Stimulated activated CD4-positive, alpha-beta T cell treated with anti-CD3 and anti-CD28 coated beads, Interleukin-4, amount 100 ng/mL, for 1 hour (primary cell): Measurements from ENCODE around the gene USP54.
"Not testable (repeated sequence)": the region's sequence is repeated elsewhere in the genome, so short reads cannot be mapped to it uniquely, and the experiment has no call there.

Source experiments
- DNase-seq: peaks from one replicate; pipeline ENCODE4 v3.0.0-alpha.2; 2020

USP54 gene

DNA sequence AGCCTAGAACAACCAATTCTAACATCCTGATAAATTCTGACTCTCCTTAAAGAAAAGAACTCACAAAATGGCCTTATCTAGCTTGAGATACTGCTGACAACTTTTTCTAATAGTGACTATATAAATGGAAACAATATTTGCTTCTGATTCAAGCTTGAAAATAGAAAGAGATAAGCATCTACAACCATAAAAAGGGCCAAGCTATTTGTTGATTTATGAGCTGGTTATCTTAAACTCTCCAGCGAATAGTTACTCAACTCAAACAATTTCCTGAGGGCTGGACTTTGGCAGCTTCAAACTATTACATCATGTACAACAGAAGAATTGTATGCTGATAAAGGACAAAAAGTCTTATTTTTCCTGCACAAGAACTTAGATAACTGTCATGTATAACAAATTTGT, 4.6 kb downstream of the USP54 start:
- DNase-seq: no peak

DNA sequence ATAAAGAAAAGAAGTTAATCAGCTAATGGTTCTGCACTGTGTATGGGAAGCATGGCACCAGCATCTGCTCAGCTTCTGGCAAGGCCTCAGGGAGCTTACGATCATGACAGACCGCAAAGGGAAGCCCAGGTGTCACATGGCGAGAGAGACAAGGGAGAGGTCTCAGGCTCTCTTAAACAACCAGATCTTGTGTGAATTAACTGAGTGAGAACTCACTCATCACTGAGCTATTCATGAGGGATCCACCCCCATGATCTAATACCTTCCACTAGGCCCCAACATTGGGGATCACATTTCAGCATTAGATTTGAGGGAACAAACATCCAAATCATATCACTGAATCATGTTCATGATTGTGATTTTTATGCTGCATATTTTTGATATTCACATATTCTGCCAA, 5.8 kb downstream of the USP54 start:
- DNase-seq: no peak

DNA sequence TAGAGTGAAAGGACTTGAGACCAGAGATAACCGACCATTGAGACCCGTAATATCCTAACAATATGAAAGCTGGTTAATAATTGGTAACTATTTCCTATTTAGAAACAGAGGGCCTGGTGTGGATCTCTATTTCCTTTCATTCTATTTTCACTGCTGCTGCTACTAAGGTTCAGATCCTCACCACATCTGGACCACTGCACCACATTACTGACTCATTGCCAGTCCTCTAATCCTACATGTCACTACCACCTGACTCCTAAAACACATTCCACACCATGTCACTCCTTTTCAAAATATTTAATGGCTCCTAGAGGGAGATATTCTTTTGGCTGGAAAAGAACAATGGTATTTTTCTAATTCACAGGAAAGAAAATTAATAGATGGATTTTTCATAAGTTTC, 6.4 kb downstream of the USP54 start:
- no peak for DNase-seq

DNA sequence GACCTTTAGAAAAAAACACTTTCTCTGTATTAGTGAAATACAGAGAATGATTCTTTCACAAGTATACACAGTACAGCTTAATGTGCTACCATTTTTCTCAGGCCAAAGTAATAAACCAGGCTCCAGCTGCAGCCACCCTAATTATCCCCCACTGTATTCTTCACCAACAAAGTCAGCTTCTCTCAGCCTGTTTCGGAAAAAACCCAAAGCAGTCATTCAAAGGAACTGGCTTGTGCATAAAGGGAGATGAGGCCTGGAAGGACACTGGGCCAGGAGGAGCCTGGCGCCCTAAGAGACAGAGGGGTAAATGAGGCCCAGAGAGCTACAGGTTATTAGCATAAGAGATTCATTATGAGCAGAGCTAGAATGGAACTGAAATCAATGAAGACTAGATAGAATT, 9.2 kb downstream of the USP54 start:
- DNase-seq: no peak

DNA sequence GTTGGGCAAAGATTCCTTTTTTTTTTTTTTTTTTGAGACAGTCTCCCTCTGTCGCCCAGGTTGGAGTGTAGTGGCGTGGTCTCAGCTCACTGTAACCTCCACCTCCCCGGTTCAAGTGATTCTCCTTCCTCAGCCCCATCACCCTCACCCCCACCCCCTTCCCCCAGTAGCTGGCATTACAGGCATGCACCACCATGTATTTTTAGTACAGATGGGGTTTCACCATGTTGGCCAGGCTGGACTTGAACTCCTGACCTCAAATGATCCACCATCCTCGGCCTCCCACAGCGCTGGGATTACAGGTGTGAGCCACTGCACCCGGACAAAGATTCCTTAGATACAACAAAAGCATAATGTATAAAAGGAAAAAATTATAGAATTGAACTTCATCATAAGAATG, 12.2 kb downstream of the USP54 start:
- DNase-seq: not testable (repeated sequence)

DNA sequence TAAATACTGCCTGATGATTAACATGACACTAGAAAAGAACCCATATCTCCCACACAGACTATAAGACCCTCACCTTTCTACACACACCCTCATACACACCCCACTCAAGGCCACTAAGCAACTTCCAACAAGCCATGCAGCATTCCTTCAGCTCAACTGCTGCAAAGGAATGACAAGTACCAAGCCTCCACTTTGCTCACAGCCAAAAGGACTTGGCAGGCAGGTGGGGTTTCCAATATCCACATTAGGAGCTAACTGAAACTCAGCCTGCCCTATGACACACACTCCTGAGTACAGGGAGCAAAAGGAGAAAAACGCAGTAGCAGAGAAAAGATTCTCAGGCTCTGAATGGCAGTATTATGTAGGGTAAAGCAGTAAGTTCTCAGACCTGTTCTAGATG, 13.4 kb downstream of the USP54 start:
- no peak for DNase-seq

DNA sequence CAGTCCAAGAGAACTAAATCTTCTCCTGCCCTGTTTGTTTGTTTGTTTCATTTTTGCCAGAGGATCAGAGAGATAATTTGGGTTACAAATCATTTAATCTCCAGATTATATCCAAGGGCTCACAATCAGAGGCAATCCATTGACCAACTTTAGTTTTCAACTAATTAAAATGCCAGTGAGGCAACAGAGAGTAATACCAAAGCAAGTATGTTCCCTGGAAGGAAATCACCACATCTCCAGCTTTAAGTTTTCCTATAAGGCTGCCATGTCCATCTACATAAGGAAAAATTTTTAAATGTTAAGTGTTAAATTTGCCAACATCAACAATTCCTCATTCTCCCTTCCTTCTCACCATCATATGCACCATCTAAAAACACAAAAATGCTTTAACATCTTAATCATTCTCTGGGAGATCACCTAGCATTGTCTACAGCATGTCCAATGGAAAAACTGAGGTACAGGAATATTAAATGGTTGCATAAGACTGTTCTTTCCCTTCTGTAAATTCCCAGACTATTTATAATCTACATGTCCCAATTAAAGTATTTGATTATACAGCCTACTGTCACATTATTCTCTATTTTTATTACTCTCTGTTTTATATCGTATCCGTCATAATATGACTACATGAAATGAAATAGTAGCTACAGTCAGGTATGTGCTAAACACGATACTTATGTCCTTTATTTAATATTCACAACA, 14.1 kb downstream of the USP54 start:
- no peak for DNase-seq

DNA sequence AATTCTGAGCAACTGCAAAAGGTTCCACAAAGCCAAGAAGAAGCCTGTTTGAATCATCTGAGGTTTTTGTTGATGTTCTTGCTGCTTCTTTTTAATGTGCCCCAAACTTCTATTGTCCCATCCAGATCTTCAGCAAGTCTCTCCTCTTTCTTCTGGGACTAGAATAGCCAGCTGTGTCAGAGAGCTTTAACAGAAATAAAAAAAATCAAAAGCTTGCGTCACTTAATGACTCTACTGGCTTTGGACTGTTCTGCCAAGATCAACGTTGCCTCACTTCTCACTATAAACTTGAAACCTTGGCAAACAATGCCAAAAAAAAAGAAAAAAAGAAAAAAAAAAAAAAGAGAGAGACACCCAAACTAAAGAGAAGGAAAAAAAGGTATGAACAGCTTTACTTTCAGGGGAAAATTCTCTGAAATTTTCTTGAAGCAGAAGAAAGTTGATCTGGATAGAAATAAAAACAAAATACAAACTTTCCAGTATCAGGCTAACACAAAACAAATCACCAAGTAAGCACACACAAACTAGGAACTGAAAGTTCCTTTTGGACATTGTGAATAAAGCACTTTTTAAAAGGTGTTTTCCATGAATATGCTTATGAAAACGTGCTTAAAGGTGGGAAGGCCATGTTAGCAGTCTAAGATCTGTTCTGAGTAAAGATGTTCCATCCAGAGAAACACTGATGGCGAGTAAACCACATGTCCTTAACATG, 14.8 kb downstream of the USP54 start:
- no peak for DNase-seq

DNA sequence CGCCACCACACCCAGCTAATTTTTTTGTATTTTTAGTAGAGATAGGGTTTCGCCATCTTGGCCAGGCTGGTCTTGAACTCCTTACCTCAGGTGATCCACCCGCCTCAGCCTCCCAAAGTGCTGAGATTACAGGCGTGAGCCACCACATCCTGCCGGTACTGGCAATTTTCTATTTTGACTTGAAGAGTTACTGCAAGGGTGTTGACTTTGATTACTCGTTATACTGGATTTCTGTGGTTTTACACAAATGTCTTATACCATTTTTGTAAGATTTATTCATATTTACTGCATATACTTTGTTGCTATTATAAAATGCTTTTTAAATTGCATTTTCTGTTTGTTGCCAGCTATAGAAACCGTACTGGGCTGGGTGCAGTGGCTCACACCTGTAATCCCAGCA, 24.1 kb downstream of the USP54 start:
- DNase-seq: not testable (repeated sequence)

DNA sequence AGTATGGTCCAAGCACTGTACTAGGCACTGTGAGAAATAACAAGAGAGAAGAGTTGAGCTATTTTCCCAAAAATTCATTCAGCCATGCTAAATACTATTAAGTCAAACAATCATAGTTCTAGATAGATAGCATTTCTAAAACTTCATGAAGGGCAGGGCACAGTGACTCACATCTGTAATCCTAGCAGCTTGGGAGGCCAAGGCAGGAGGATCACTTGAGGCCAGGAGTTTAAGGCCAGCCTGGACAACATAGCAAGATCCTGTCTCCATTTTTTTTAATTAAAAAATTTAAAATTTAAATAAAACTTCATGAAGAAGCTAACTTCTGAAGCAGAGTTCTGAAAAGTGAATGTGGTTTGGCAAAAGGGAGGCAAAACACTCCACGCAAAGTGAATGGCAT, 29.9 kb downstream of the USP54 start:
- no peak for DNase-seq

DNA sequence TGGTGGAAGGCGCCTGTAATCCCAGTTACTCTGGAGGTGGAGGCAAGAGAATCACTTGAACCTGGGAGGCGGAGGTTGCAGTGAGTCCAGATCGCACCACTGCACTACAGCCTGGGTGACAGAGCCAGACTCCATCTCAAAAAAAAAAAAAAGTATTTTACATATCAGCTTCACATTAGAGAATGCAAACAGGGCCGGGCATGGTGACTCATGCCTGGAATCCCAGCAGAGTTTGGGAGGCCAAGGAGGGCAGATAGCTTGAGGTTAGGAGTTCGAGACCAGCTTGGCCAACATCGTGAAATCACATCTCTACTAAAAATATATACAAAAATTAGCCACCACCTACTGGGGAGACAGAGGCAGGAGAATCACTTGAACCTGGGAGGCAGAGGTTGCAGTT, 31.6 kb downstream of the USP54 start:
- DNase-seq: no peak

DNA sequence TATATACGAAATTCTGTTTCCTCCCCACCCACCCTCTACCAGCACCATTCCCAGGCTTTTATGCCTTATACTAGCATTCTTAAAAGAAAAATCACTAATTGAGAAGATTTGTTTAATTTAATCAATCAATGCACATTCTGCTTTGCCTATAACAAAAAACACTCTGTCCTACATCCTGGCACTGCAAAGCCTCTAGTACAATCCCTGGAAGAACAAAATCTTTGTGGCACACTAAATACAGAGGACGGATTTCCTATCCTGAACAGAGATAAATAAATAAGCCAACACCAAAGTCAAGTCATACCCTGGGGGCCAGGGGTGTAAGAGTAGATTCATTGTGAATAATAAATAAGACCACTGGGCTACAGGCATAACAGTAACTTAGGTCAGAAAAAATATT, 34.3 kb downstream of the USP54 start:
- no peak for DNase-seq

DNA sequence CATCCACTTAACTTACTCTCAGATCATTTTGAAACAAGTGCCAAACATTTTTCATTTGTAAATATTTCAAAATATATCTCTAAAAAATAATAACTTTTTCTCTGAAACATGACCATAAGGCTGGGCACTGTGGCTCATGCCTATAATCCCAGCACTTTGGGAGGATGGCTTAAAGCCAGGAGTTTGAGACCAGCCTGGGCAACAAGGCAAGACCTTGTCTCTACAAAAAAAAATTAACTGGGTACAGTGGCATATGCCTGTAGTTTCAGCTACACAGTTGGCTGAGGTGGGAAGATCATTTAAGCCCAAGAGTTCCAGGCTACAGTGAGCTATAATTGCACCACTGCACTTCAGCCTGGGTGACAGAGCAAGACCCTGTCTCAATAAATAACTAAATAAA, 36.4 kb downstream of the USP54 start:
- DNase-seq: no peak

DNA sequence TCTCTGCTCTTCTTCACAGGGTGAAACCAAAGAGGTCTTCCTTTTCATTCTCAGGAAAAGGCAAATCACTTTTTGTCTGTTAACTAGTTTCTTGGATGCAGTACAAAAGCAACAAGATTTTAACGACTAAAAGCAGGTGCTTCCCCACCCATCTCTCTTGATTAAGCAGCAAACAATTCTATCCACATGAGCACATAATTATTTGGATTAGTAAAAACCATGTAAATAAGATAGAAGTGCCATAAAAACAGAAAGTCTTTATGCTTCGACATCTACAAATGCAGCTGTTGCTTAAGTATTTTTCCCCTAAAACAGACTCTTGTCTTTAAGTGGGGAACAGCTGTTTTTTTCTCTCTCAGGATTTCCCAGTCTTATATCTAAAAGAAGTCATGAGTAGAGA, 37.4 kb downstream of the USP54 start:
- DNase-seq: no peak

DNA sequence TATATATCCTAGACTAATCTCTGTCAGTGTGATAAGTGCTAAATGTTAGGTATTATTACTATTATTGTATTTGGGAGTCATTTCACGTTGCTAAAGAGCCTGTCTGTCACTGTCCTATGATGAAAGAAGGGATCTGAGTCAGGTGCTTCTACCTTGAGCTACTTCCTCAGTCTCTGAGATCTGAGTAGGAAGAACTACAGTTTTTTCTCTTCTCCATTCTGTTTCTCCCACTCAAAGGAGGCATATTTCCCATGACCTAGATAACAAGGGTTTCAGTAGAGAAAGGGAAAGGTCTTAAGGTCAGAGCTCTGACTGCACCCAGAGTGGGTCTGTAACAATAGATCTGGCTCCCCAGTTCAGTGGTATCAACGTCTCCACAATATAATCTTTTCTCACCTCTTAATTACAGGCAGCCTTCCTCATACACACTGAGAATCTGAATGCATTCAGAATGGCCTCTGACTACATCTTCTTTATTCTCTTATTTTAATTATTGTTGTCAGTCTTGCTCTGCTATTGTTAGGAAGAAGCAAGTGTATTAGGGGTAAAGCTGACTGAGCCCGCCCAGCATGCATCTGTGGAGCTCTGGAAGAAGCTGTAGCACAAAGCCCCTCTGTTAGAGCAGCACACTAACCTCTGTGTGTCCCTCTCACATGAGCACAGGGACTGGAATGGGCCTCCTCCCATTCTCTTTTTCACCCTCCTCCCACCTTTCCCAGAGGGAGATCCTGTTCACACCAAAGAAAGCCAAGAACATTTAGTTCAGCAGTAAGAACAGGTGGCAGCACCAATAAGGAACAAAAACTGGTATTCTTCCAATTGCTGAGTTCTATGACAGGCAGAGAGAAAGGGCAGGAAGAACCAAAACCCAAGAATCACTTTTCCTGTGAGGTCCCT, 38.1 kb downstream of the USP54 start:
- no peak for DNase-seq

DNA sequence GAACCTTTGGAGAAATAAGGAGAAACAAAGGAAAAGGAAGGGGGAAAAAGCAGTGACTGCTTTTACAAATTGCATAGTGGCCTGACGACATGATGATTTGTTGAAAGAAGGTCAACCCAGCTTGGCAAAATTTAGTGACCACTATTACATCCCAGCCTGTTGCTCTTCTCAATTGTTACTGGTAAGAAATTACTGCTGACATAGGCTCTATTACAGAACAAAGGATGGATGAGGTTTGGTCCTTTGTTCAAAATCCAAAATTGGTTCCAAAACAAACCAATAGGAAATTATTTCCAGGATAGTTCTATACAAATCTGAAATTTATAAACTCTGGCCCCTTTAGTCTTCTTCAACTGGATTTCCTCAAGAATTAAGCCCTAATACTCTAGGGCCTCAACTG, 39.6 kb downstream of the USP54 start:
- DNase-seq: no peak

DNA sequence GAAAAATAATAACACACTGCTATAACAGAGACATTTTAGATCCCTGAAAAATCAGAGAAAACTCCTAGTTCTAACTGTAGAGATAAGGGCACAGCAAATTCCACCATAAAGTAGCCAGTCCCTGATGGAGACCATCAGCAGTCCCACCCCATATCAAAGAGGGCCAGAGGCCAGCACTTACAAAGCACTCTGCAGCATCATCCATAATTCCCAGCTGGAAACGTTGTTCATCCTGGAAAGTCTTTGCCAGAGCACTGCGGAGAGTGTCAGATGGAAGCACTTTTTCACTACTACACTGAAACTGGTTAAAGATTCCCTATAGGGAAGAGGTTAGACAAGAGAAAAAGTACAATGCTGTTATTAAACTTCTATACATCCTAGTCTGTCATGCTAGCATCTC, 45.8 kb downstream of the USP54 start:
- DNase-seq: no peak

DNA sequence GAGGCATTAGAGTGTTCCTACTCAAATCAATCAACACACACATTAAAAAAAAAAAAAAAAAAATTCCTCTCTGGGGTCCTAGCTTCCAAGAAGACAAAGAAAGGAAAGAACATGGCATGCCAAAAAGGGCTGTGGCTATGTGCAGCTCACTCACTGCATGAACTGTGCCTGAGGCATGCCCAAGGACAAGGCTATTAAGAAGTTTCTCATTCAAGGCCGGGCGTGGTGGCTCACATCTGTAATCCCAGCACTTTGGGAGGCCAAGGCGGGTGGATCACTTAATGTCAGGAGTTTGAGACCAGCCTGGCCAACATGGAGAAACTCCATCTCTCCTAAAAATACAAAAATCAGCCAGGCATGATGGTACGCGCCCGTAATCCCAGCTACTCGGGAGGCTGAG, 53.4 kb downstream of the USP54 start:
- DNase-seq: no peak

DNA sequence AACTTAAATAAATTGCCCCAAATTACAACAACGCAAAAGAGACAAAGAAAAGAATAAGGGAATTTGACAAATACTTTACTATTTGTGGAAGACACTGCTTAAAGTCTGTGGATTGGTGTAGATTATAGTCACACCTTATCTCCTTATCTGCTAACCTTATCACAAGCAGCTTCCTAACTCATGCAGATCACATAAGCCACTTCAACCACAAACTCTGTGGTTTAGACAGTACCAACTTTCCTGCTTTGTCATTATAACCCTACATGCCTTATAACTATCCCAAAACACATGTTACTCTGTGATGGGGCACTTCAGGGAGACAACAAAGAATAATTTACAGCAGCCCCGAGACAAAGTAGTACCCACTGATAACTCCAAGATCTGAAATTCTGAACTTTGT, 53.9 kb downstream of the USP54 start:
- DNase-seq: no peak

DNA sequence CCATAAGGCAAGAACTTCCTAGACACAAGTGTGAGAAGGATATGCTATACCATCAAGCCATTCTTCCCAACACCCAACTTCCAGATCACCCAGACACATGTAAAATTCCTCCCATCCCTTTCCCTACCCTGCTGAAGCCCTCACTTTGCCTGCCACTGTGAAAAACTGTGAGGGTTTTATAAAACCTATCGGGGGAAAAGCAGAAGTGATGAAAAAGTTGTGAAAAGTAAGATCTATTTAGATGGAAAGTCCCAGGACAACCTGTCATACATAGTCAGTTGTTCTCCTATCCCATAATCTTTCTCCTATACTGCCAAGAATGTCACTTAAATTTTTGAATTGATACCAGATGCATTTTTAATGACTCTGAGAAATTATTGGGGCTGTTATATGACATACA, 56.3 kb downstream of the USP54 start:
- no peak for DNase-seq

DNA sequence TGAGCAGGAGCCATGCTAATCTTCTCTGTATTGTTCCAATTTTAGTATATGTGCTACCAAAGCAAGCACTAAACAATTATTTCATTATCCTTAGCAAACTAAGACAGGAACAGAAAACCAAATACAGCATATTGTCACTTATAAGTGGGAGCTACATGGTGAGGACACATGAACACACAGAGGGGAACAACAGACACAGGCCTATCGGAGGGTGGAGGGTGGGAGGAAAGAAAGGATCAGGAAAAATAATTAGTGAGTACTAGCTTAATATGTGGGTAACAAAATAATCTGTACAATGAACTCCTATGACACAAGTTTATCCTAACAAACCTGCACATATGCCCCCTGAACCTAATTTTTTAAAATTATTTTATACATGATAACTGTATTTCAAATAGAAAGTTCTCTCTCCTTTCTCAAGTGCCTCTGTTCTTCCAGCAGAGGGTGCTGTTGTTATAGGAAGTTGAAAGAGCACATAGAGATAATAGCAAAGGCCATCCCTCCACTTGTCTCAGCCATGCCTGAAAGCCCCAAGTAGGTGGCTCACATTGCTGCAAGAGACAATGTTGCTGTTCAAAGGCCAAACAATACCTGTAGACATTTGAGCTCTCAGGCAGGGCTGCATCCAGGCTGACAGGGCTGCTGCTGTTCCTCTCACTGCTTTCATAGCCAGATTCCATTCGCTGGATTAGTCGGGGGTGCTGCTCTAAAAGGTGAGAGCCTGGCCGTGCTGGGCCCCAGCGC, 61.9 kb downstream of the USP54 start:
- DNase-seq: peak; percentile 8

DNA sequence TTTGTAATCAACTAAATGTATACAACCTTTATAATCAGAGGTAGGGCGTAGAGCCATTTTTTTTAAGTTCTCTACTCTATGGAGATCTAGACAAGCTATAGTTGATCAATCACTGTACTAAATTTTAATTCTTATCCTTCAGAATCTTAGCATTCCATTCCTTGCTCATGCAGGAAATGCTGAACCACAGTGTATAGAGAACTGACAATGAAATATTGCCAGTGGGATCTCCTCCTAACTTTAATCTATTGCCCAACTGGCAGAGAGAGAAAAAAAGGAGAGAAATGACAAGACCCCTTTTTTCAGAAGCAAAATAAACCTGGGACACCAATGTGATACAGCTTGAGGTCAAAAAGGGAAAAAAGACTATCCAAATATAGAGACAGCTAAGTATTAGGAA, 68.9 kb downstream of the USP54 start:
- DNase-seq: no peak

DNA sequence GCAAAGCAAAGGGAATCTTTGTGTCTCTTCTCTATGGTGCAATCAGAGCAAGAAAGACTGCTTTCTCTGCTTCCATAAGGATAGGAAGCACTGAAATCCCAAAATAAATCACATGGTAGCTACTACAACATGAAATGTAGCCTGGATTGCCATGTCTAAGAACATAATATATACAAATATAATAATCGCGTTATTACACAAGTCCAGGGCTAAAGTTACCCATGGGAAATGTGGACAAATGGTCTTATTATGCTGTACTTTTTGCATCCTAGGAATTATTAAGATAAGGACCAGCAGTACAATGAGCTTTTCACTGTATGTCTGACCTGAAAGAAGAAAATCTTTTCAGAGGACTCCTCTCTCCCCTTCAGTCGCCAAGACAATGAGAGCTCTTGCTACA, 71.8 kb downstream of the USP54 start:
- no peak for DNase-seq
